HG03575 (cell line): Measurements from ENCODE around the gene DNMT3L.
"Not testable (repeated sequence)": the region's sequence is repeated elsewhere in the genome, so short reads cannot be mapped to it uniquely, and the experiment has no call there.

Experiments used
- ATAC-seq: cut with Tn5 transposase; IDR thresholded peaks from one replicate; pipeline ENCODE4 v1.9.1; 2021; ENCODE audit not compliant: unreplicated experiment, insufficient number of reproducible peaks, low FRiP score; ENCODE audit errors: extremely low read depth

The DNMT3L gene

DNA sequence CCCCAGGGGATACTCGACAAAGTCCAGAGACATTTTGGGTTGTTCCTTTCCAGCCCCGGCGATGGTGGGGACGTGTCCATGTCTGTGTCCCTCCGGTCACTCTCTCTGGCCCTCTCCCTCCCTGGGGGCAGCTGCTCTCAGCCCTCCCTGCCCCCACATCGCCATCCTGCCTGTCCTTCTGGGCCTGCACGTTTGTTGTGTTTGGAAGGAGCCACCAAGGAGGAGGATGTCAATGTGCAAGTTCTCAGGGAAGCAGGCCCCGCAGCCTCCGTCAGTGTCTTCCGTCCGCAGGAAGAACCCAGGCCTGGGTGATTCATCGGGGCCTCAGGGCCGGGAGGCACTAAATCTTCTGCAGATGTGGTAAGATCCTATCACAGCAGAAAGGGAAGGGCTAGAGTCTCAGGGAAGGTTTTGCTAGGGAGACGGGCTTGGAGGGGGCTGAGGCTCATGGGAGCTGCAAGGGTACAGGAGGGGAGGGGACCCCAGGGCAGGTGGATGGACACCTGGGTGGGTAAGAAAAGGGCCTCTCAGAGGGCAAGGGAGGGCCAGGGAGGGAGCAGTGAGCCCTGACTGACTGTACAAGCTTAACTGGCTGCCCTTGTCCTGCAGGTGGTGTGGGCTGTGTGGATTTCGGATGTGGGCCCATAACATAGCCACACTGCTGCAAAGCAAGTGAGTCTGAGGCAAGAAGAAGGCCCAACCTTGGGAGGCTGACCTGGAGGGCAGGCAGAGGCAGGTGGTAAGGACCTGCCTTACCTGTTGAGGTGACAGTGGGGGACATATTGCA lies 53.6 kb downstream of the DNMT3L start:
- ATAC-seq, result not testable (repeated sequence)

DNA sequence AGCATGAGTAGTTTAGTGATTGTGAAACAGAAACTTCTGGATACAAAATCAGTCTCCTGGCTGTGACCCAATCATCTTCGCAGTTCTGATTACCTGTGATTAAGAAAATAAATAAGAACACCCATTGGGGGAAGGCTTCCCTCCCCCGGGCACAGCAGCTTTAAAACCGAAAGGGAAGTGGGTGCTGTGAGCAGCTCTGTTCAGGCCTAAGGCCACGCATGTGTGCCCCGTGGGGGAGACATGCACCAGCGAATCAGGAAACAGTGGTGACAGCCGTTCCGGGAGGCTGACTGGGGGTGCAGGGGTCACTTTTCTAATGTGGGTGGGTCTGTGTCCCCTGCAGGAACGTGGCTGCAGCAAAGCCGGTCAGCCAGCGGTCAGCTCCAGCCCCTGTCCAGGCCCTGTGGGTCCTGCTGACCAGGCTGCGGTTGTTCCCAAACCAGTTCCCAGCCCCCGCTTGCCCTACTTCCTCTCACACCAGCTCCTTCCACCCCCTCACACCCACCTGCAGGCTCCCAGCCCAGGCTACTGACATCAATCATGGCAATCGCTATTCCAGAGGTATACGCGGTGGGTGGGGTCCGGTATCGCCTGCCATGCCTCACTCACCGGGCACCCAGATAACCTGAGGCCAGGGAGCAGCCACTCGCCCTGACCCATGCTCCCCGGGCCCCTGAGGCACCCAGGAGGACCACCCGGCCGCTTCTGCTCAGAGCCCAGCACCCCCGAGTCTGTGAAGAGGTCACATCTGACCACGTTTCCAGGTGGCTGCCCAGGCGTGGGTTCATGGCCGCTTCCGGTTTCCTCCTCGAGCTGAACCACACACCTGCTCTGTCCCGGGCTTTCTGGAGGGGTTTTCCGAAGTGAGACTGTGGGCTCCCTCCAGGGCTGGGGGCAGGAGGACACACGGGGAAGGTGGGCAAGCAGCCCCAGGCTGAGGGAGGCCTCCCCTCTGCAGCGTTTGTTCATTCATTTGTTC lies 54.7 kb downstream of the DNMT3L start:
- ATAC-seq, result not testable (repeated sequence)

DNA sequence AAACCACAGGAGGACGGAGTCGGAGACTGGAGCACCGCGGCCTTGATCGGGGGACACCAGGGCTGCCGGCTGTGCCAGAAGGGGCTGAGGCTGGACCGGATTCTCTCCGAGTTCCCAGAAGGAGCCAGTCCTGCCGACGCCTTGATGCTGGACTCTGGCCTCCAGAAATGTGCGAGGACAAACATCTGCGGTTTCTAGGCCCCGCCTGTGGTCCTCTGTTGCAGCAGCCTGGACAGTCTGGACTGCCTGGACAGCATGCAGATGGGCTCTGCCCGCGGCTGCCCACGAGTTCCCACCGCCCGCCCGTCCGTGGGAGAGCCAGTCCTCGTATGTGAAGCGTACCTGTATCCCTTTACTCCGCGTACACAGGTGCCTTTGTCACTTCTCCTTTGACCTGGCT lies 55.5 kb downstream of the DNMT3L start:
- not testable (repeated sequence) for ATAC-seq

GRCh38 chr21:44202590-44203299 lies 59.0 kb downstream of the DNMT3L start:
- not testable (repeated sequence) for ATAC-seq

GRCh38 chr21:44199997-44200396 lies 61.7 kb downstream of the DNMT3L start:
- ATAC-seq, result not testable (repeated sequence)

GRCh38 chr21:44199448-44199847 lies 62.2 kb downstream of the DNMT3L start:
- no peak for ATAC-seq

DNA sequence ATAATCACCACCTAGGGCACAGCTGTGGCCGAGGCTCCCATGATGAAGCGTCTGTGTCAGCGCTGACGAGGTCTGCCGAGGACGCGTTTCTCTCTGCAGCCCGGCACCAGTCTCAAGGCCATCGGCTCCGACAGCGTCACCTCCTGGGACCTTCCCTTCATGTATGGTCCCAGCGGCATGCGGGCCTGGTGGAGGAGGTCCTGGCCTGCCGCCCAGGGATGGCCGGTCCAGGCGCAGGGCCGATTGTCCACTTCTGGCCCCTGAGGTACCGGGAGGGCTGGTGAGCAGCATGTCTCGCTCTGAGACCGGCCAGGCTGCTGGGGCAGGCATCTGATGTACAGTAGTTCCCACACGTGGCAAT lies 64.6 kb downstream of the DNMT3L start:
- ATAC-seq, result not testable (repeated sequence)
